Activated T-cell treated with anti-CD3 and anti-CD28 coated beads, Interleukin-2, amount 50 U/mL, for 24 hours (primary cell): ENCODE measurements around the gene PAX5.
"Not testable (repeated sequence)": the region's sequence is repeated elsewhere in the genome, so short reads cannot be mapped to it uniquely, and the experiment has no call there.

Experiments used
- DNase-seq: peaks from one replicate; pipeline ENCODE4 v3.0.0-alpha.2; 2020
- H3K27ac Mint-ChIP-seq: 2 replicates; pipeline ENCODE4 v1.8.0; 2020; ENCODE audit warnings: mild to moderate bottlenecking, mixed read lengths
- H3K27me3 Mint-ChIP-seq: 2 replicates; pipeline ENCODE4 v1.8.0; 2020; ENCODE audit warnings: mixed read lengths
- H3K36me3 Mint-ChIP-seq: 2 replicates; pipeline ENCODE4 v1.8.0; 2020; ENCODE audit warnings: low read depth, mixed read lengths
- H3K4me1 Mint-ChIP-seq: 2 replicates; pipeline ENCODE4 v1.8.0; 2020; ENCODE audit warnings: low read depth, mixed read lengths
- H3K4me3 Mint-ChIP-seq: 2 replicates; pipeline ENCODE4 v1.8.0; 2020; ENCODE audit warnings: mild to moderate bottlenecking, moderate library complexity, mixed read lengths
- H3K9me3 Mint-ChIP-seq: 2 replicates; pipeline ENCODE4 v1.8.0; 2020; ENCODE audit warnings: mixed read lengths

The PAX5 gene

GRCh38 chr9:36881743-36882441 is 152.2 kb downstream of the PAX5 start:
- DNase-seq, result no peak
- Mint-ChIP-seq H3K36me3 (no peaks in the 10 kb centered on the region), H3K4me3 (no peak overlapping the region), H3K27ac (no peak overlapping the region), H3K9me3 (no peaks in the 10 kb centered on the region), H3K4me1 (no peaks in the 10 kb centered on the region), H3K27me3 (peaks cover 22% of the 10 kb centered on the region)

GRCh38 chr9:36881316-36881715 is 152.8 kb downstream of the PAX5 start:
- Mint-ChIP-seq H3K4me1 (no peaks in the 10 kb centered on the region), H3K4me3 (no peak overlapping the region), H3K9me3 (no peaks in the 10 kb centered on the region), H3K27me3 (peaks cover 22% of the 10 kb centered on the region), H3K27ac (no peak overlapping the region), H3K36me3 (no peaks in the 10 kb centered on the region)
- no peak for DNase-seq

GRCh38 chr9:36880075-36880474 is 154.0 kb downstream of the PAX5 start:
- H3K27ac Mint-ChIP-seq, result no peak overlapping the region
- no peaks in the 10 kb centered on the region for H3K9me3 Mint-ChIP-seq
- no peak for DNase-seq
- no peaks in the 10 kb centered on the region for H3K36me3 Mint-ChIP-seq
- peaks cover 17% of the 10 kb centered on the region for H3K27me3 Mint-ChIP-seq
- no peaks in the 10 kb centered on the region for H3K4me1 Mint-ChIP-seq
- no peak overlapping the region for H3K4me3 Mint-ChIP-seq

- Mint-ChIP-seq H3K27ac (no peak overlapping the region), H3K36me3 (no peaks in the 10 kb centered on the region), H3K4me1 (no peaks in the 10 kb centered on the region), H3K27me3 (peaks cover 12% of the 10 kb centered on the region), H3K9me3 (no peaks in the 10 kb centered on the region), H3K4me3 (no peak overlapping the region)
- no peak for DNase-seq
Observed at GRCh38 chr9:36878986-36879982, 154.8 kb downstream of the PAX5 start.

GRCh38 chr9:36877239-36877638 is 156.8 kb downstream of the PAX5 start:
- H3K9me3 Mint-ChIP-seq, result no peaks in the 10 kb centered on the region
- no peaks in the 10 kb centered on the region for H3K4me1 Mint-ChIP-seq
- no peak overlapping the region for H3K27ac Mint-ChIP-seq
- no peak overlapping the region for H3K4me3 Mint-ChIP-seq
- H3K36me3 Mint-ChIP-seq, result no peaks in the 10 kb centered on the region
- H3K27me3 Mint-ChIP-seq, result peaks cover 8% of the 10 kb centered on the region
- no peak for DNase-seq

- H3K4me3 Mint-ChIP-seq, result no peak overlapping the region
- peaks cover 5% of the 10 kb centered on the region for H3K27me3 Mint-ChIP-seq
- no peaks in the 10 kb centered on the region for H3K4me1 Mint-ChIP-seq
- no peaks in the 10 kb centered on the region for H3K9me3 Mint-ChIP-seq
- DNase-seq, result no peak
- H3K27ac Mint-ChIP-seq, result no peak overlapping the region
- no peaks in the 10 kb centered on the region for H3K36me3 Mint-ChIP-seq
Observed at GRCh38 chr9:36876056-36876455, 158.0 kb downstream of the PAX5 start.

GRCh38 chr9:36874921-36875320 is 159.1 kb downstream of the PAX5 start:
- peaks cover 5% of the 10 kb centered on the region for H3K27me3 Mint-ChIP-seq
- H3K4me3 Mint-ChIP-seq, result no peak overlapping the region
- DNase-seq, result no peak
- H3K4me1 Mint-ChIP-seq, result no peaks in the 10 kb centered on the region
- no peaks in the 10 kb centered on the region for H3K9me3 Mint-ChIP-seq
- H3K27ac Mint-ChIP-seq, result no peak overlapping the region
- no peaks in the 10 kb centered on the region for H3K36me3 Mint-ChIP-seq

GRCh38 chr9:36874261-36874660 is 159.8 kb downstream of the PAX5 start:
- H3K4me3 Mint-ChIP-seq, result no peak overlapping the region
- H3K27me3 Mint-ChIP-seq, result peaks cover 5% of the 10 kb centered on the region
- H3K4me1 Mint-ChIP-seq, result no peaks in the 10 kb centered on the region
- no peak overlapping the region for H3K27ac Mint-ChIP-seq
- no peaks in the 10 kb centered on the region for H3K36me3 Mint-ChIP-seq
- no peaks in the 10 kb centered on the region for H3K9me3 Mint-ChIP-seq
- no peak for DNase-seq

GRCh38 chr9:36873247-36873875 is 160.7 kb downstream of the PAX5 start:
- peak; percentile 80 for DNase-seq
- Mint-ChIP-seq H3K4me1 (no peaks in the 10 kb centered on the region), H3K4me3 (no peak overlapping the region), H3K9me3 (no peaks in the 10 kb centered on the region), H3K27ac (no peak overlapping the region), H3K27me3 (peaks cover 8% of the 10 kb centered on the region), H3K36me3 (no peaks in the 10 kb centered on the region)

GRCh38 chr9:36872641-36873040 is 161.4 kb downstream of the PAX5 start:
- H3K27ac Mint-ChIP-seq, result no peak overlapping the region
- H3K36me3 Mint-ChIP-seq, result no peaks in the 10 kb centered on the region
- H3K4me1 Mint-ChIP-seq, result no peaks in the 10 kb centered on the region
- no peaks in the 10 kb centered on the region for H3K9me3 Mint-ChIP-seq
- H3K27me3 Mint-ChIP-seq, result peaks cover 15% of the 10 kb centered on the region
- DNase-seq, result no peak
- no peak overlapping the region for H3K4me3 Mint-ChIP-seq

GRCh38 chr9:36871606-36872005 is 162.5 kb downstream of the PAX5 start:
- no peaks in the 10 kb centered on the region for H3K36me3 Mint-ChIP-seq
- H3K4me3 Mint-ChIP-seq, result no peak overlapping the region
- H3K27ac Mint-ChIP-seq, result no peak overlapping the region
- H3K9me3 Mint-ChIP-seq, result no peaks in the 10 kb centered on the region
- H3K27me3 Mint-ChIP-seq, result peaks cover 15% of the 10 kb centered on the region
- DNase-seq, result no peak
- no peaks in the 10 kb centered on the region for H3K4me1 Mint-ChIP-seq

- Mint-ChIP-seq H3K36me3 (no peaks in the 10 kb centered on the region), H3K4me3 (no peak overlapping the region), H3K9me3 (no peaks in the 10 kb centered on the region), H3K27ac (no peak overlapping the region), H3K4me1 (no peaks in the 10 kb centered on the region), H3K27me3 (peaks cover 15% of the 10 kb centered on the region)
- no peak for DNase-seq
Observed at GRCh38 chr9:36870960-36871359, 163.1 kb downstream of the PAX5 start.

- H3K27ac Mint-ChIP-seq, result not testable (repeated sequence)
Observed at GRCh38 chr9:36869605-36870004, 164.5 kb downstream of the PAX5 start.

GRCh38 chr9:36868586-36869282 is 165.3 kb downstream of the PAX5 start:
- Mint-ChIP-seq H3K27me3 (peaks cover 15% of the 10 kb centered on the region), H3K4me1 (no peaks in the 10 kb centered on the region), H3K27ac (no peak overlapping the region), H3K4me3 (no peak overlapping the region), H3K36me3 (no peaks in the 10 kb centered on the region), H3K9me3 (no peaks in the 10 kb centered on the region)
- no peak for DNase-seq

More at GRCh38 chr9:36869605-36870004, 164.5 kb downstream of the PAX5 start:
- not testable (repeated sequence) for H3K4me1 Mint-ChIP-seq, H3K36me3 Mint-ChIP-seq, H3K4me3 Mint-ChIP-seq, H3K9me3 Mint-ChIP-seq, DNase-seq
- H3K27me3 Mint-ChIP-seq, result peaks cover 15% of the 10 kb centered on the region
